Ovary (tissue), 3 donors: ENCODE data around the gene PCBP3.

Experiments used
- POLR2A ChIP-seq: fragments of 450-650 bp; IDR thresholded peaks from one replicate; pipeline ENCODE4 v1.6.1; 2017; ENCODE audit warnings: antibody characterized with exemption, mild to moderate bottlenecking, moderate library complexity
- TF ChIP-seq, protein P1 (sequence below), 3 donors: fragments of 450-650 bp in 2 of 3; fragments of 200-600 bp in 1 of 3; IDR thresholded peaks; one replicate each; pipeline versions ENCODE4 v1.5.1 to v1.8.0; 2016 to 2022; ENCODE audit warnings: antibody characterized with exemption in 3 of 3, mild to moderate bottlenecking in 1 of 3
- donor health status: DM: no; HTN: no; CAD: no.

DNA sequence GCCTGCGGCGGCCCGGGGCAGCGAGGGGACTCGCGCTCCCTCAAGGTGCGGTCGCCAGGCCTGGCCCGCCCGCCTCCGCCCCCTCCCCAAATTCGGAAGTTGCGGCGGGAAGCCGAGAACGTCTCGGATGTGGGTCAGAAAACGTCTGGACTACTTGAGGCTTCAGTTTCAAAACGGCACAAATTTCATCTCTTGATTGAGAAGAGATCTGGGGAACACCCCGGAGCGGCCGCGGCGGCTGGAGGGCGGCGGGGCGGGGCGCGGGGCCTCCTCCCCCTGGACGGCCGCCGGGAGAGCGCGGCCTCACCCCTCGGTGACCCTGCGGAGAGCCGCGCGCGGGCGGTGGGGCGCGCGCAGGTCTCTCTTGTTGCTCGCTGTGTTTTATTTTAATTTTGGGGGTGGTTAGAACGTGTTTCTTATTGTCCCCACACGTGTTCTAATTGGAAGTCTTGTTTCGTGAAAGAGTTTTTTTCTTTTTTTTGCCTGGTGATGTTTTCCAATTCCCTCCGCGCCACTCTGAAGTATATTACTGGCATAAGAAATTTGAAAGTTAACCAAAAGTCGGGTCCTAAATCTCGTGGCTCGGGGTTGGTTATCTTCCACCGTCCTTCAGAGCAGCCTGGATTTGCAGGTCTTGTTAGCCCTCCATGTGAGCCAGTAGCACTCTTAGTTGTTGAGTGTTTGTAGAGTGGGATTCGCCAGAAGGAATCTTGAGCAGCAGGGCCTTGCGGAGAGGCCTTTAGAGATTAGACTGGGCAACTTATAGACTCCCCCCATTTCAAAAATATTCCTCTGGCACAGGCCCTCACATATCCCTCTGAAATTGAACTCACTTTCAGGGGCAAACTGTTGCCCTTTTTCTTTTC, 749 bp downstream of the PCBP3 start:
- TF ChIP-seq, protein P1, sequence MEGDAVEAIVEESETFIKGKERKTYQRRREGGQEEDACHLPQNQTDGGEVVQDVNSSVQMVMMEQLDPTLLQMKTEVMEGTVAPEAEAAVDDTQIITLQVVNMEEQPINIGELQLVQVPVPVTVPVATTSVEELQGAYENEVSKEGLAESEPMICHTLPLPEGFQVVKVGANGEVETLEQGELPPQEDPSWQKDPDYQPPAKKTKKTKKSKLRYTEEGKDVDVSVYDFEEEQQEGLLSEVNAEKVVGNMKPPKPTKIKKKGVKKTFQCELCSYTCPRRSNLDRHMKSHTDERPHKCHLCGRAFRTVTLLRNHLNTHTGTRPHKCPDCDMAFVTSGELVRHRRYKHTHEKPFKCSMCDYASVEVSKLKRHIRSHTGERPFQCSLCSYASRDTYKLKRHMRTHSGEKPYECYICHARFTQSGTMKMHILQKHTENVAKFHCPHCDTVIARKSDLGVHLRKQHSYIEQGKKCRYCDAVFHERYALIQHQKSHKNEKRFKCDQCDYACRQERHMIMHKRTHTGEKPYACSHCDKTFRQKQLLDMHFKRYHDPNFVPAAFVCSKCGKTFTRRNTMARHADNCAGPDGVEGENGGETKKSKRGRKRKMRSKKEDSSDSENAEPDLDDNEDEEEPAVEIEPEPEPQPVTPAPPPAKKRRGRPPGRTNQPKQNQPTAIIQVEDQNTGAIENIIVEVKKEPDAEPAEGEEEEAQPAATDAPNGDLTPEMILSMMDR (IDR thresholded peaks at IDR 0.05) = no peak
- TF ChIP-seq POLR2A = no peak
